B cell (primary cell): ENCODE measurements around the gene DENND1A.

Experiments
- EZH2 ChIP-seq: IDR thresholded peaks from 2 replicates; pipeline ENCODE4 v1.6.1; 2012; ENCODE audit warnings: borderline replicate concordance, low read depth, mild to moderate bottlenecking, moderate library complexity, low read length; ENCODE audit not compliant: insufficient read depth, poor library complexity, severe bottlenecking
- TF ChIP-seq, protein P1 (sequence below): fragments of 200-600 bp; IDR thresholded peaks from one replicate; pipeline ENCODE4 v1.8.0; 2022; ENCODE audit warnings: antibody characterized with exemption, mild to moderate bottlenecking

DNA sequence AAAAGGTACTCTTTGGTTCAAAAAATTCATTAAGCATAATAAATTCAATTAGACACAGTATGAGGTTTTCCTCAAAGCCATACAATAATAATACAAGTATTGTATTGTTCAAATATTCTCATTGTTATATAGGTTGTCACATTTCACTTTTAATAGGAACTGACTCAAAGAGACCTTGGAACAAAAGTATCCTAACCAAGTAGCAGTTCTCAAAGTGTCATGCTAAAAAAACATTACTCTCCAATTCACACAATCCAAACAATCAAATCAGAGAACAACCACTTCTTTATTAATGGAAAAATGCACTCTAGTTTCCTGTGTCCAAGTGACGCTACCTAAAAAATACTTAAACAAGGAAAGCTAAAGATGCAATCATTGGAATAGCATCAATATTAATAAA, 115.4 kb downstream of the DENND1A start:
- TF ChIP-seq, protein P1, sequence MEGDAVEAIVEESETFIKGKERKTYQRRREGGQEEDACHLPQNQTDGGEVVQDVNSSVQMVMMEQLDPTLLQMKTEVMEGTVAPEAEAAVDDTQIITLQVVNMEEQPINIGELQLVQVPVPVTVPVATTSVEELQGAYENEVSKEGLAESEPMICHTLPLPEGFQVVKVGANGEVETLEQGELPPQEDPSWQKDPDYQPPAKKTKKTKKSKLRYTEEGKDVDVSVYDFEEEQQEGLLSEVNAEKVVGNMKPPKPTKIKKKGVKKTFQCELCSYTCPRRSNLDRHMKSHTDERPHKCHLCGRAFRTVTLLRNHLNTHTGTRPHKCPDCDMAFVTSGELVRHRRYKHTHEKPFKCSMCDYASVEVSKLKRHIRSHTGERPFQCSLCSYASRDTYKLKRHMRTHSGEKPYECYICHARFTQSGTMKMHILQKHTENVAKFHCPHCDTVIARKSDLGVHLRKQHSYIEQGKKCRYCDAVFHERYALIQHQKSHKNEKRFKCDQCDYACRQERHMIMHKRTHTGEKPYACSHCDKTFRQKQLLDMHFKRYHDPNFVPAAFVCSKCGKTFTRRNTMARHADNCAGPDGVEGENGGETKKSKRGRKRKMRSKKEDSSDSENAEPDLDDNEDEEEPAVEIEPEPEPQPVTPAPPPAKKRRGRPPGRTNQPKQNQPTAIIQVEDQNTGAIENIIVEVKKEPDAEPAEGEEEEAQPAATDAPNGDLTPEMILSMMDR = no peak
- no peak for TF ChIP-seq EZH2
